Measurements from ENCODE around the gene TCF25.

Gene TCF25

DNA sequence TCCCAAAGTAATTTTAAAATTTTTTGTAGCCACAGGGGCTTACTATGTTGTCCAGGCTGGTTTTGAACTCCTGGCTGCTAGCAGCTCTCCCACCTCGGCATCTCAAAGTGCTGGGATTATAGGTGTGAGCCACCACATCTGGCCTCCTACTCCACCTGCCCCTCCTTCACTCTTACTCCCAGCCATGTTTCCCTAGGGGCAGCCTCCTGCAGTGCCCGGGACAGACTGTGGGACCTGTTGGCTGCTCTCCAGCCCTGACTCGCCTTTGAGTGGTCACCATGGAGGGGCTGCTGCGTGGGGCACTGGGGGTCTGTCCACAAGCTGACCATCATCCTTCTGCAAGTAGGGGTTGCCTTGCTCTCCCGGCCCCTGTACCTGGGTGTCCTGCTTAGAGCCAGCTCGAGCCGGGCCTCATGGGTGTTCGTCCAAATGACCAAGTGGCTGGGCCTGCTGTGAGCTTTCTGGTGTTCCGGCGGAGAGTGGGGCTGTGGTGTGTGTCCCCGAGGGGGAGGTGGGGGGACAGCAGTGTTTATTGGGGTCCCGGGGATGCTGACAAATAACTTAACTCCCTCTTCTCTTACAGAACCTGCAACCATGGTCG is 28.6 kb upstream of the TCF25 start:
- H2AK5ac ChIP-seq (ENCODE audit: low read length), result no peak overlapping the region
- no peak overlapping the region for H3K9ac ChIP-seq (ENCODE audit: low read length)
- WGBS (ENCODE audit: extremely low coverage, insufficient coverage, low lambda C conversion rate), result no CpG with 5 or more reads among the region's 13 CpGs
- no peaks in the 10 kb centered on the region for H3K27me3 ChIP-seq (ENCODE audit: insufficient read depth, low read length, poor library complexity)
- H3K27ac ChIP-seq (ENCODE audit: low read depth, low read length), result no peak overlapping the region
- H2BK5ac ChIP-seq (ENCODE audit: low read length), result no peak overlapping the region
- H3K79me2 ChIP-seq (ENCODE audit: control insufficient read depth, insufficient read depth, low read length), result no peaks in the 10 kb centered on the region
- no peak overlapping the region for H3K18ac ChIP-seq (ENCODE audit: low read length)
- H3K36me3 ChIP-seq (ENCODE audit: control insufficient read depth, insufficient read depth, low read length), result no peaks in the 10 kb centered on the region
- no peak overlapping the region for H4K5ac ChIP-seq (ENCODE audit: low read length)
- H3K79me1 ChIP-seq (ENCODE audit: low read length), result no peaks in the 10 kb centered on the region
- no peak overlapping the region for H4K8ac ChIP-seq (ENCODE audit: low read depth, low read length)
- H2BK120ac ChIP-seq (ENCODE audit: low read depth, low read length), result no peak overlapping the region
- H3K4me1 ChIP-seq (ENCODE audit: control insufficient read depth, low read depth, low read length), result peaks cover 1% of the 10 kb centered on the region
- no peak overlapping the region for H3K4me2 ChIP-seq (ENCODE audit: low read length)
- no peak overlapping the region for H2BK15ac ChIP-seq (replicated peaks; ENCODE audit: low read depth)
- H3K56ac ChIP-seq (ENCODE audit: low read length), result no peak overlapping the region
- H3K4me3 ChIP-seq (ENCODE audit: low read length), result no peak overlapping the region
- no peak overlapping the region for H3K23ac ChIP-seq (ENCODE audit: low read length)
- DNase-seq, result no peak
- no peak overlapping the region for H3K4ac ChIP-seq (ENCODE audit: low read depth, low read length)

DNA sequence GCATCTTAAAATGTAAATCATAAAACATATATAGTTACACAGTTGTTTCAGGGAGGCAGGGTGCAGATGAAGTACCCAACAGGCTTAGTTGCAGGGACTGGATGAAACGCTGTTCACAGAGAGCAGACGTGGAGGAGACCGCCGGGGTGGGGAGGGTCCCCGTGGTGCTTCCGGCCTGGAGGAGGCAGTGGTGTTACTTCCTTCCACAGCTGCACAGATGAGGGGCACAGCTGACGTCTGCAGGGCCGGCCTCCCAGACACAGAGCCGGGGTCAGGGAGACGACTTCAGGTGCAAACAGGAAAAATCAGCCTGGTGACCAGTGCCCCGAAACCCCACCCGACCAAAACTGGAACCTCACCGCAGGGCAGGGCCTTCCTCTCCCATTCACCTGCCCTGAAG is 28.0 kb upstream of the TCF25 start:
- no peak overlapping the region for H3K23ac ChIP-seq (ENCODE audit: low read length)
- H4K8ac ChIP-seq (ENCODE audit: low read depth, low read length), result no peak overlapping the region
- H3K56ac ChIP-seq (ENCODE audit: low read length), result no peak overlapping the region
- H3K4me3 ChIP-seq (ENCODE audit: low read length), result no peak overlapping the region
- no peak overlapping the region for H2AK5ac ChIP-seq (ENCODE audit: low read length)
- H2BK15ac ChIP-seq (replicated peaks; ENCODE audit: low read depth), result no peak overlapping the region
- H4K5ac ChIP-seq (ENCODE audit: low read length), result no peak overlapping the region
- no peak overlapping the region for H2BK5ac ChIP-seq (ENCODE audit: low read length)
- H3K27ac ChIP-seq (ENCODE audit: low read depth, low read length), result no peak overlapping the region
- H3K4me2 ChIP-seq (ENCODE audit: low read length), result no peak overlapping the region
- no CpG with 5 or more reads among the region's 13 CpGs for WGBS (ENCODE audit: extremely low coverage, insufficient coverage, low lambda C conversion rate)
- no peak overlapping the region for H3K18ac ChIP-seq (ENCODE audit: low read length)
- no peak overlapping the region for H3K4ac ChIP-seq (ENCODE audit: low read depth, low read length)
- no peak overlapping the region for H3K9ac ChIP-seq (ENCODE audit: low read length)
- H3K4me1 ChIP-seq (ENCODE audit: control insufficient read depth, low read depth, low read length), result no peaks in the 10 kb centered on the region
- H2BK120ac ChIP-seq (ENCODE audit: low read depth, low read length), result no peak overlapping the region
- H3K79me1 ChIP-seq (ENCODE audit: low read length), result no peaks in the 10 kb centered on the region
- no peaks in the 10 kb centered on the region for H3K36me3 ChIP-seq (ENCODE audit: control insufficient read depth, insufficient read depth, low read length)
- no peak for DNase-seq
- no peaks in the 10 kb centered on the region for H3K79me2 ChIP-seq (ENCODE audit: control insufficient read depth, insufficient read depth, low read length)
- H3K27me3 ChIP-seq (ENCODE audit: insufficient read depth, low read length, poor library complexity), result no peaks in the 10 kb centered on the region

DNA sequence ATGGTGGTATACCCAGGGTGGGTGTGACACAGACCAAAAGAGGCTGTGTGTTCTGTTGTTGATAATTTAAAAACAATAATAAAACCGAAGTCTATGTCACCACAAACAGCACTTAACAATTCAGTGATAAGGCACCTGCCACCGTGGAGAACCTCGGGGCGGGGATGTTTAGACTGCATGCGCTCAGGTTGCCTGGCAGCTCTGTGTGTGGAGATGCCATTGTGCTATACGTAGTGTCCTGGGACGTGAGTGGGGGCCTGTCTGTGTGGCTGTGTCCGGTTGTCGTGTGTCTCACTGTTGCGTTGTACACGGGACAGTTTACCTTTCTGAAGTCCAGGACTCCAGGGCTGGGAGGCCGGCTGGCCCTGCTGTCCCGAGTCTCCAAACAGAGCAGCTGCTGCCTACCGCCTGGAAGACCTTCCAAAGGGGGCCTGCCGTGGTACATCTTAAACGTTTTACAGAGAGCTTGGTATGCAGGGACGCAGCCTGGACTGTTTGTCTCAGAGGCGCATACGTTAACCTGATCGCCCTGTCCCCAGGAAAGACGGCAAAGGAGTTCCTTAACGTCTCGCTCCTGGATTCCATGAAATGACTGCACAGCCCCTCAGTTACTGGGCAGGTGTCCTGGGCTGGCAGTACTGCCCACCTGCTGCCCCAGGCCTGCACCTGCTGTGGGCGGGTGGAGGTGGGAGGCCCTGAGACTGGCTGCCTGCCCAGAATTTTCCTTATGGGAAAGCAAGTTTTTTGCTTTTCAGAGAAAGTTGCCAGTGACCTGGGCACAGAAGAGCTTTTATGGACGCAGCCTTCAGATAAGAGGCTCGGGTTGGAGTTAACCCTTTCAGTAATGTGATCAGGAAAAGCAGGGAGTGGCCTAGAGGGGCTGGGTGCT is 26.1 kb upstream of the TCF25 start:
- Histone ChIP-seq H2BK120ac (ENCODE audit: low read depth, low read length) (no peak overlapping the region), H4K8ac (ENCODE audit: low read depth, low read length) (no peak overlapping the region), H3K36me3 (ENCODE audit: control insufficient read depth, insufficient read depth, low read length) (no peaks in the 10 kb centered on the region), H2BK15ac (replicated peaks; ENCODE audit: low read depth) (no peak overlapping the region), H3K79me1 (ENCODE audit: low read length) (no peaks in the 10 kb centered on the region), H3K18ac (ENCODE audit: low read length) (no peak overlapping the region), H3K4me3 (ENCODE audit: low read length) (no peak overlapping the region), H3K9ac (ENCODE audit: low read length) (no peak overlapping the region), H4K5ac (ENCODE audit: low read length) (no peak overlapping the region), H3K23ac (ENCODE audit: low read length) (no peak overlapping the region), H3K4me2 (ENCODE audit: low read length) (no peak overlapping the region), H3K79me2 (ENCODE audit: control insufficient read depth, insufficient read depth, low read length) (no peaks in the 10 kb centered on the region), H3K56ac (ENCODE audit: low read length) (no peak overlapping the region), H2BK5ac (ENCODE audit: low read length) (no peak overlapping the region), H3K4me1 (ENCODE audit: control insufficient read depth, low read depth, low read length) (no peaks in the 10 kb centered on the region), H2AK5ac (ENCODE audit: low read length) (no peak overlapping the region), H3K27me3 (ENCODE audit: insufficient read depth, low read length, poor library complexity) (no peaks in the 10 kb centered on the region), H3K4ac (ENCODE audit: low read depth, low read length) (no peak overlapping the region), H3K27ac (ENCODE audit: low read depth, low read length) (no peak overlapping the region)
- no peak for DNase-seq
- WGBS (ENCODE audit: extremely low coverage, insufficient coverage, low lambda C conversion rate), result no CpG with 5 or more reads among the region's 26 CpGs

DNA sequence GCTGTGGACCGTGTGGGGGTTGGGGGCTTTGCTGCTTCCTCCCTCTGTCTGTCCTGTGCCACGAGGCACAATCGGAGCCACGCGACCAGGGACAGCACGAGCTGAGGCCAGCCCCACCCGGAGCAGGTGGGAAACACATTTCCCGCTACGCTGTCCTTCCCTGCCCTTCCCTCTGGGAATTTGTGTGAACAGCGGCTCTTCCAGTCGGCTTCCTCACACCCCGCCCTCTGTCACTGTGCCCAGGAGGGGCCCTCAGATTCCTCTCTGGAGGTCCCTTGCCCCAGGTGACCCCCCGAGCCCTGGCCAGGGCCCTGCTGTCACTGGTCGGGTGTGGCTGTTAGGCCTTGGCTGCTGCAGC is 25.5 kb upstream of the TCF25 start:
- H3K9ac ChIP-seq (ENCODE audit: low read length), result no peak overlapping the region
- H2BK15ac ChIP-seq (replicated peaks; ENCODE audit: low read depth), result no peak overlapping the region
- H3K18ac ChIP-seq (ENCODE audit: low read length), result no peak overlapping the region
- no peaks in the 10 kb centered on the region for H3K4me1 ChIP-seq (ENCODE audit: control insufficient read depth, low read depth, low read length)
- no peaks in the 10 kb centered on the region for H3K79me1 ChIP-seq (ENCODE audit: low read length)
- no CpG with 5 or more reads among the region's 14 CpGs for WGBS (ENCODE audit: extremely low coverage, insufficient coverage, low lambda C conversion rate)
- no peaks in the 10 kb centered on the region for H3K27me3 ChIP-seq (ENCODE audit: insufficient read depth, low read length, poor library complexity)
- no peak overlapping the region for H4K5ac ChIP-seq (ENCODE audit: low read length)
- no peak overlapping the region for H3K4me2 ChIP-seq (ENCODE audit: low read length)
- no peak overlapping the region for H2BK5ac ChIP-seq (ENCODE audit: low read length)
- no peak overlapping the region for H3K4me3 ChIP-seq (ENCODE audit: low read length)
- H3K56ac ChIP-seq (ENCODE audit: low read length), result no peak overlapping the region
- H3K36me3 ChIP-seq (ENCODE audit: control insufficient read depth, insufficient read depth, low read length), result no peaks in the 10 kb centered on the region
- DNase-seq, result no peak
- H3K4ac ChIP-seq (ENCODE audit: low read depth, low read length), result no peak overlapping the region
- no peak overlapping the region for H2BK120ac ChIP-seq (ENCODE audit: low read depth, low read length)
- H3K23ac ChIP-seq (ENCODE audit: low read length), result no peak overlapping the region
- no peak overlapping the region for H3K27ac ChIP-seq (ENCODE audit: low read depth, low read length)
- no peaks in the 10 kb centered on the region for H3K79me2 ChIP-seq (ENCODE audit: control insufficient read depth, insufficient read depth, low read length)
- no peak overlapping the region for H2AK5ac ChIP-seq (ENCODE audit: low read length)
- no peak overlapping the region for H4K8ac ChIP-seq (ENCODE audit: low read depth, low read length)

DNA sequence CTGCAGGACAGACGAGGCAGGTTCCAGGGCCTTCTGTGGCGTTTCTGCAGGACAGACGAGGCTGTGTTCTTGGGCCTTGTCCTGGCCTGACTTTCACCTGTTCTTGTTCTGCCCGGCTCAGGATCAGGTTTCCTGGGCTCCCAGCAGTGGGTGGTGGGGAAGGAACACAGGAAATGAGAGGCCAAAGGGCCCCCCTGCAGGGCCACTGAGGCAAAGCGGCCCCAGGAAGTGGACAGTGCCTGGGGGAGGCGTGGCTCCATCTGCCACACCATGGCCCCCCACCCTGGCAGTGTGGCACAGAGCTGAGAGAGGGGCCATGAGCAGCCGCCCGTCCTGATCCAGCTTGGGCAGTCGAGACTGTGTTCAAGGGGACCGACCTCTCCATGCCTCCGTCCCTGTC is 24.4 kb upstream of the TCF25 start:
- no peak overlapping the region for H3K18ac ChIP-seq (ENCODE audit: low read length)
- H3K4me3 ChIP-seq (ENCODE audit: low read length), result no peak overlapping the region
- no peak overlapping the region for H3K4me2 ChIP-seq (ENCODE audit: low read length)
- H3K36me3 ChIP-seq (ENCODE audit: control insufficient read depth, insufficient read depth, low read length), result no peaks in the 10 kb centered on the region
- no peak overlapping the region for H2BK5ac ChIP-seq (ENCODE audit: low read length)
- H3K27ac ChIP-seq (ENCODE audit: low read depth, low read length), result no peak overlapping the region
- no peaks in the 10 kb centered on the region for H3K27me3 ChIP-seq (ENCODE audit: insufficient read depth, low read length, poor library complexity)
- no peaks in the 10 kb centered on the region for H3K79me1 ChIP-seq (ENCODE audit: low read length)
- H3K4ac ChIP-seq (ENCODE audit: low read depth, low read length), result no peak overlapping the region
- H2BK15ac ChIP-seq (replicated peaks; ENCODE audit: low read depth), result no peak overlapping the region
- H3K56ac ChIP-seq (ENCODE audit: low read length), result no peak overlapping the region
- H3K9ac ChIP-seq (ENCODE audit: low read length), result no peak overlapping the region
- H3K79me2 ChIP-seq (ENCODE audit: control insufficient read depth, insufficient read depth, low read length), result no peaks in the 10 kb centered on the region
- H4K5ac ChIP-seq (ENCODE audit: low read length), result no peak overlapping the region
- no peaks in the 10 kb centered on the region for H3K4me1 ChIP-seq (ENCODE audit: control insufficient read depth, low read depth, low read length)
- no peak for DNase-seq
- WGBS (ENCODE audit: extremely low coverage, insufficient coverage, low lambda C conversion rate), result no CpG with 5 or more reads among the region's 11 CpGs
- no peak overlapping the region for H3K23ac ChIP-seq (ENCODE audit: low read length)
- no peak overlapping the region for H2BK120ac ChIP-seq (ENCODE audit: low read depth, low read length)
- no peak overlapping the region for H4K8ac ChIP-seq (ENCODE audit: low read depth, low read length)
- no peak overlapping the region for H2AK5ac ChIP-seq (ENCODE audit: low read length)
